Activated CD4-positive, alpha-beta memory T cell treated with anti-CD3 and anti-CD28 coated beads for 36 hours (primary cell): Measurements from ENCODE around the gene FAT2. TPM values are rescaled to one million over a fixed set of nuclear protein-coding genes. Genes with fewer than 3 reads are reported as not detected.

Experiments
- CTCF ChIA-PET: fragments of 350-600 bp; sonication (Branson Sonifier 250); formaldehyde crosslinking; loops from one replicate; lab custom pipeline; 2021; ENCODE audit warnings: antibody characterized with exemption, inconsistent platforms; lab: Charles Lee
- POLR2A ChIA-PET: fragments of 350-600 bp; sonication (Branson Sonifier 250); formaldehyde crosslinking; loops from one replicate; lab custom pipeline; 2021; ENCODE audit warnings: antibody characterized with exemption; lab: Charles Lee
- DNase-seq: peaks from one replicate; pipeline ENCODE4 v3.0.0-alpha.2; 2020
- H3K27ac Mint-ChIP-seq: one replicate; pipeline ENCODE4 v1.8.0; 2021; ENCODE audit warnings: mixed read lengths
- H3K27me3 Mint-ChIP-seq: one replicate; pipeline ENCODE4 v1.8.0; 2021; ENCODE audit warnings: mixed read lengths
- H3K36me3 Mint-ChIP-seq: one replicate; pipeline ENCODE4 v1.8.0; 2021; ENCODE audit warnings: mixed read lengths
- H3K4me1 Mint-ChIP-seq: one replicate; pipeline ENCODE4 v1.8.0; 2021; ENCODE audit warnings: low read depth, mixed read lengths
- H3K4me3 Mint-ChIP-seq: one replicate; pipeline ENCODE4 v1.8.0; 2021; ENCODE audit warnings: mild to moderate bottlenecking, mixed read lengths
- H3K9me3 Mint-ChIP-seq: one replicate; pipeline ENCODE4 v1.8.0; 2021; ENCODE audit warnings: mixed read lengths
- intact Hi-C: fragments of 100-400 bp; cut with micrococcal nuclease; formaldehyde crosslinking; loops from one replicate; pipeline ENCODE4 v1.15.1; 2023
- total RNA-seq, 2 experiments: library from RNA; stranded (reverse); gene quantifications; one replicate each; pipeline ENCODE4 v1.2.3, GENCODE V29; 2021

Gene FAT2
- total RNA-seq, 2 experiments from 2014 or later: not detected

GRCh38 chr5:151574444-151574996 is 16.6 kb downstream of the FAT2 start:
- peaks cover 2% of the 10 kb centered on the region for H3K27me3 Mint-ChIP-seq
- H3K36me3 Mint-ChIP-seq: no peaks in the 10 kb centered on the region
- intact Hi-C loops: no loop called here
- no peaks in the 10 kb centered on the region for H3K9me3 Mint-ChIP-seq
- peaks cover 8% of the 10 kb centered on the region for H3K4me1 Mint-ChIP-seq
- DNase-seq: no peak
- CTCF ChIA-PET: interaction anchor here (0.9 kb wide), 1 partner anchor 84 kb away, joined by 3 read pairs; no protein-coding TSS in a partner anchor
- POLR2A ChIA-PET: no interaction called here
- no peak overlapping the region for H3K27ac Mint-ChIP-seq
- no peak overlapping the region for H3K4me3 Mint-ChIP-seq

GRCh38 chr5:151572657-151573368 is 18.3 kb downstream of the FAT2 start:
- DNase-seq: no peak
- CTCF ChIA-PET: no interaction called here
- peaks cover 6% of the 10 kb centered on the region for H3K27me3 Mint-ChIP-seq
- no peaks in the 10 kb centered on the region for H3K36me3 Mint-ChIP-seq
- peaks cover 17% of the 10 kb centered on the region for H3K4me1 Mint-ChIP-seq
- no peaks in the 10 kb centered on the region for H3K9me3 Mint-ChIP-seq
- intact Hi-C loops: no loop called here
- H3K27ac Mint-ChIP-seq: no peak overlapping the region
- POLR2A ChIA-PET: no interaction called here
- H3K4me3 Mint-ChIP-seq: no peak overlapping the region

GRCh38 chr5:151571270-151572173 is 19.6 kb downstream of the FAT2 start:
- ChIA-PET CTCF (interaction anchor here (1.2 kb wide), 1 partner anchor 88 kb away, joined by 3 read pairs; no protein-coding TSS in a partner anchor), POLR2A (interaction anchor here (1.1 kb wide), 1 partner anchor 42 kb away, joined by 3 read pairs; no protein-coding TSS in a partner anchor)
- Mint-ChIP-seq H3K4me1 (peaks cover 9% of the 10 kb centered on the region), H3K9me3 (no peaks in the 10 kb centered on the region), H3K27me3 (peaks cover 13% of the 10 kb centered on the region), H3K4me3 (no peak overlapping the region), H3K27ac (no peak overlapping the region), H3K36me3 (no peaks in the 10 kb centered on the region)
- intact Hi-C loops: no loop called here
- DNase-seq: no peak

- Mint-ChIP-seq H3K4me1 (peaks cover 9% of the 10 kb centered on the region), H3K27me3 (peaks cover 15% of the 10 kb centered on the region), H3K9me3 (no peaks in the 10 kb centered on the region), H3K4me3 (no peak overlapping the region), H3K36me3 (no peaks in the 10 kb centered on the region), H3K27ac (no peak overlapping the region)
- intact Hi-C loops: no loop called here
- CTCF ChIA-PET: interaction anchor here (1.2 kb wide), 1 partner anchor 89 kb away, joined by 3 read pairs; no protein-coding TSS in a partner anchor
- POLR2A ChIA-PET: interaction anchor here (1.1 kb wide), 1 partner anchor 43 kb away, joined by 3 read pairs; no protein-coding TSS in a partner anchor
- no peak for DNase-seq
Observed at GRCh38 chr5:151570512-151571269, 20.4 kb downstream of the FAT2 start.

- Mint-ChIP-seq H3K4me1 (peaks cover 9% of the 10 kb centered on the region), H3K36me3 (no peaks in the 10 kb centered on the region), H3K9me3 (no peaks in the 10 kb centered on the region), H3K4me3 (no peak overlapping the region), H3K27me3 (peaks cover 15% of the 10 kb centered on the region), H3K27ac (no peak overlapping the region)
- ChIA-PET CTCF (no interaction called here), POLR2A (no interaction called here)
- intact Hi-C loops: no loop called here
- DNase-seq: no peak
Observed at GRCh38 chr5:151570058-151570457, 21.1 kb downstream of the FAT2 start.

- H3K27me3 Mint-ChIP-seq: peaks cover 15% of the 10 kb centered on the region
- ChIA-PET POLR2A (no interaction called here), CTCF (no interaction called here)
- H3K4me3 Mint-ChIP-seq: no peak overlapping the region
- DNase-seq: peak; percentile 66
- H3K36me3 Mint-ChIP-seq: no peaks in the 10 kb centered on the region
- intact Hi-C loops: loop anchor here (1.0 to 2.0 kb wide), 2 partner anchors 44 to 123 kb away; partner anchors contain the start of gene SLC36A1
- H3K9me3 Mint-ChIP-seq: no peaks in the 10 kb centered on the region
- H3K4me1 Mint-ChIP-seq: peaks cover 9% of the 10 kb centered on the region
- H3K27ac Mint-ChIP-seq: no peak overlapping the region
Observed at GRCh38 chr5:151569132-151570046, 21.7 kb downstream of the FAT2 start.

GRCh38 chr5:151568036-151568435 is 23.1 kb downstream of the FAT2 start:
- peaks cover 9% of the 10 kb centered on the region for H3K4me1 Mint-ChIP-seq
- CTCF ChIA-PET: no interaction called here
- no peaks in the 10 kb centered on the region for H3K36me3 Mint-ChIP-seq

GRCh38 chr5:151565971-151566370 is 25.2 kb downstream of the FAT2 start:
- no peak overlapping the region for H3K4me3 Mint-ChIP-seq
- peaks cover 14% of the 10 kb centered on the region for H3K27me3 Mint-ChIP-seq
- CTCF ChIA-PET: interaction anchor here (0.6 to 1.0 kb wide), 2 partner anchors 83 to 86 kb away, joined by 3 read pairs; no protein-coding TSS in a partner anchor
- no peak for DNase-seq
- intact Hi-C loops: no loop called here
- POLR2A ChIA-PET: no interaction called here
- no peaks in the 10 kb centered on the region for H3K9me3 Mint-ChIP-seq
- peaks cover 9% of the 10 kb centered on the region for H3K4me1 Mint-ChIP-seq
- no peak overlapping the region for H3K27ac Mint-ChIP-seq
- H3K36me3 Mint-ChIP-seq: no peaks in the 10 kb centered on the region

More at GRCh38 chr5:151568036-151568435, 23.1 kb downstream of the FAT2 start:
- Mint-ChIP-seq H3K9me3 (no peaks in the 10 kb centered on the region), H3K27ac (no peak overlapping the region), H3K4me3 (no peak overlapping the region), H3K27me3 (peaks cover 15% of the 10 kb centered on the region)
- DNase-seq: no peak
- intact Hi-C loops: loop anchor here (2.0 kb wide), 1 partner anchor 121 kb away; the partner anchor contains the start of gene SLC36A1
- POLR2A ChIA-PET: no interaction called here

GRCh38 chr5:151562019-151562707 is 29.0 kb downstream of the FAT2 start:
- no peak for DNase-seq
- Mint-ChIP-seq H3K27me3 (peaks cover 6% of the 10 kb centered on the region), H3K9me3 (no peaks in the 10 kb centered on the region), H3K27ac (no peak overlapping the region), H3K4me3 (no peak overlapping the region), H3K36me3 (no peaks in the 10 kb centered on the region), H3K4me1 (no peaks in the 10 kb centered on the region)
- intact Hi-C loops: no loop called here
- ChIA-PET POLR2A (no interaction called here), CTCF (no interaction called here)

- Mint-ChIP-seq H3K27ac (no peak overlapping the region), H3K4me3 (no peak overlapping the region), H3K36me3 (no peaks in the 10 kb centered on the region), H3K27me3 (no peaks in the 10 kb centered on the region), H3K9me3 (no peaks in the 10 kb centered on the region), H3K4me1 (no peaks in the 10 kb centered on the region)
- intact Hi-C loops: no loop called here
- POLR2A ChIA-PET: no interaction called here
- no peak for DNase-seq
- CTCF ChIA-PET: no interaction called here
Observed at GRCh38 chr5:151557951-151558350, 33.2 kb downstream of the FAT2 start.
